CD4-positive, alpha-beta T cell treated with Interleukin-17A for 1 hour (primary cell): Measurements from ENCODE around the gene MED22.
A peak's percentile ranks its signal among the peaks of the same experiment; 100 is the strongest.
"Not testable (repeated sequence)": the region's sequence is repeated elsewhere in the genome, so short reads cannot be mapped to it uniquely, and the experiment has no call there.

Experiments
- DNase-seq: peaks from one replicate; pipeline ENCODE4 v3.0.0-alpha.2; 2020

The MED22 gene

DNA sequence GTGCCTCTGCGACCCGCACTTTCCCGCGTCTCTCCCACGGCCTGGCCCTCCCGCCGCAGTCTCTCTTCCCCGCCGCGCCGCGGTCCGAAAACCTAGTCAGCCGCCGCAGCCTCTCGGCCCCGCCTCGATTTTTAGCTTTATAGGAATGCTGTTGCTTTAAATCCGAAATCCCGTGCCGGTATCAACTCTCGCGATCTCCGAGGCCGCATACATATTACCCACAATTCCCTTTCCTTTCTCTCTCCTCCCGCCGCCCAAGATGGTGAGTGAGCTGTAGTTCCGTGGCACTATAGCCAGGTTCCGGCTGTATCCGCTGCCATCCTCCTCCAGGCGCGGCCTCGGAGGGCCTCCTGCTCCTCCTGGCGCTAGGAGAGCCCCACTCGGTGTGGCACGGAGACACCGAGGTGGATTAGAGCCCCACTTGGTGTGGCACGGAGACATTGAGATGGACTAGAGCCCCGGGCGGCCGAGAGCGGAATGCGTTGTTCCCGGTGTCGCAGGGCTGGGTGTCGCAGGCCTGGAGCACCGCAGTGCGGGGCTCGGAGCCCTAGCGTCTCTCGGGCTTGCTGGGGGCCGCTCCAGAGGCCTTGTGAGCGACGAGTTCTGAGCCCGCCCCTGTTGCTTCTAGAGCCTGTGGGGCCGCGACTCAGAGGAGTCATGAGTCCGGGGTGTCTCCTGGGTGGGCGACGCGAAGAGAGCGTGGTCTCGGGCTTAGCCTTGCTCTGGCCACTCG lies at the start of gene MED22, which contains the start of gene RPL7A:
MED22 (minus strand) TSS at position 147 of the 733 bp plus-strand sequence. CDS start 1,469 bp downstream, outside the sequence.
RPL7A (plus strand) TSS at position 234 of the 733 bp plus-strand sequence; CDS start at position 260, 26 bp downstream.
- DNase-seq: peak; percentile 96

DNA sequence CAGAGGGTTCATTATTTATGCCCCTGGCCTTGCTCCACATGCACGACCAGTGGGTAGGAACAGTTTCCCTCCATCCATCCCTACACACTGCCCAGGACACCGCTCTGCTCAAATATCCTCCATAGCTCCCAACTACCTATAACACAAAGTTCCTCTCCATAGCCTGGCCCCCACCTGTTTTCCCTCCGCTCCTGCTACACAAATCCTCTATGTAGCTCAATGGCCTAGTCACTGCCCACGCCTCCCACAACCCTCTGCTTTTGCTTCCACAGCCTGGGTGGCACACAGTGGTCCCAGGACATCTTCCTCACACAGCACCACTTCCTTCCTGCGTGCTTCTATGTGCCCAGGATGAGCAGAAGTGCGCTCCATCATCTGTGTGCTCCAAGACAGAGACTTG lies 49.4 kb upstream of the MED22 start:
- no peak for DNase-seq

GRCh38 chr9:133396952-133397351 lies 49.0 kb upstream of the MED22 start:
- no peak for DNase-seq

DNA sequence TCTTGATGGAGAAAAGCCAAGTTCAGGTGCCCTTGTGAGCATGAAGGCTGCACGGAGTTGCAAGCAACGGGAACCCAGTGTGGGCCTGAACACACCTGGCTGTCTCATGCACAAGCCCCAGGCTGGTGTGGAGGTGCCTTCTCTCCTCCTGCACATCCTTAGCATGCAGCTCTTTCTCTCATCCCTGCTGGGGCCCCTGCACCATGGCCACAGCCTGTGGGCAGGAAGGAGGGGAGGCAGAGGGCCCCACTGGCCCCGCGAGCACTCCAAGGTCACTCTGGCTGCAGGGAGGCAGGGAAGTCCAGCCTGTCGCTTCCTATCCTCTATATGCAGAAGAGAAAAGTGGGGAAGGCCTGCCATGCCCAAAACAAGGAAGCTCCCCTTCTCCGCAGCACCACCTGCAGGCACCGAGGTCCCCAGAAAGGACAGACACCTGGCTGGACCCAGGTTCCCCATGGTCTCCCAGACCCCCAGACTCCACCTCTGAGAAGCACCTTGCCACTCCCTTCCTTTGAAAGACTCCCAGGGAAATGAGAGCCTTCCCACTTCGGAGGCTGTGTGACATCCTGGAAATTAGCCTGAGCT lies 46.8 kb upstream of the MED22 start:
- DNase-seq: no peak

DNA sequence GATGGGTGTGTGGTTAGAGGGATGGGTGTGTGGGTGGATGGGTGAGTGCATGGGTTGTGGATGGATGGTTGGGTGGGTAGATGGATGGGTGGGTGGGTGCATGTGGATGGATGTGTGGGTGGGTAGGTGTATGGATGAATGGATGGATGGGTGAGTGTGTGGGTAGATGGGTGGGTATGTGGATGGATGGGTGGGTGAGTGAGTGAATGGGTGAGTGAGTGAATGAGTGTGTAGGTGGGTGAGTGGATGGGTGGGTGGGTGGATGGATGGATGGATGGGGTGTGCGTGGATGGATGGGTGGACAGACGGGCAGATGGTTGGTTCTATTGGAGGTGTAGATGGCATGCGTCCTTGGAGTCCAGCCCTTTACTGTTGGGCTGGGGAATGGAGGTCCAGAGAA lies 45.5 kb upstream of the MED22 start:
- no peak for DNase-seq

GRCh38 chr9:133392308-133392707 lies 44.4 kb upstream of the MED22 start:
- DNase-seq: not testable (repeated sequence)

GRCh38 chr9:133391449-133391848 lies 43.5 kb upstream of the MED22 start:
- DNase-seq: not testable (repeated sequence)

DNA sequence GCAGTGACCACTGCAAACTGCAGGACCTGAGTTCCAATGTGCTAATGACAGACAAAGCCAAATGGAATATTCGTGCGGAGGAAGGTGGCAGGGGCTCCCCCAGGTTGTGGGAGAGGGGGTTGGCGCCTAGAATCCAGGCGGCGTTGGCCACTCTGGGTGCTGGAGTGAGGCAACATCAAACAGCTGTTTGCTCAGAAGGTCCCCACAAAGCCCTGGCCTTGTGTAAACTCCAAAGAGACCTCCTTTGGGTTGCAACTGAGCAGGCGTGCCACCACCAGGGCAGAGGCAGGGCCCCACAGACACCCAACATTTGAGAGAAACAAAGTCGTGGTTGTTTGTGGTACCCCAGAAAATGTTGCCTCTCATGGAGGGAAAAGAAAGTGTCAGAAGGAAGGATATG lies 42.8 kb upstream of the MED22 start:
- no peak for DNase-seq

- no peak for DNase-seq
Measured at GRCh38 chr9:133389562-133389961, 41.6 kb upstream of the MED22 start.

- no peak for DNase-seq
Measured at GRCh38 chr9:133389025-133389557, 41.2 kb upstream of the MED22 start.

DNA sequence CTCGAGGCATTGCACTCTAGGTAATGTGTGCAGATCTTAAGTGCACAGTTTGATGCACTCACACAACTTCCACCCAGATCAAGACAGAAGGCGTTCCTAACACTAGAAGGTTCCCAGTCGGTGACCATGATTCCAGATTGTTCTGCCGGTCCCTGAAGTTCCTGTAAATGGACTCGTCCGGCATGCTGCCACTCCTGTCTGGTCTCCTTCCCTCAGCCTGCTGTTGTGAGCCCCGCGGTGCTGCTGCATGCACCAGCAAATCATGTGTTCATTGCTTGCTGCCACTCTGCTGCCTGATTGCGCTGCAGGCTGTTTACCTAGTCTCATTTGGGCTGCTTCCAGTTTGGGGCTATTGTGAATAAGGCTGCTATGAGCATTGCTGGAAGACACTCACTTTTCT lies 39.7 kb upstream of the MED22 start:
- DNase-seq: no peak

DNA sequence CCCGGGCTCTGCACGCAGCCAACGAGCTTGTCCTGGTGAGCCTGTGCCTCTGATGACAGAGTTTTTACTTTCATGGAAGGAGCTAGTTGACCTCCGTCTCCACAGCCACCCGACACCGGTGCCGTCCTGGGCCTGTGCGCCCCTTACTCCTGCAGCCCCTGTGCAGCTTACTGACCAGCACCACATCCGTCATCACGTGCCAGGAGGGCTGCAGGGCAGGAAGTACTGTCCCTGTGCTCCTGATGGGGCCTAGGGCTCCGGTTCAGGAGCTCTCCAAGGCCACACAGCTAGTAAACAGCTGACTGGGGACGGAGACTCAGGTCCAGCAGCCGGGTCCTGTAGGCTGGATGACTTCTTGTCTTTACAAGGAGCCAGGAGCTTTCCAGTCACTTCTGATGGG lies 38.4 kb upstream of the MED22 start:
- DNase-seq: no peak

DNA sequence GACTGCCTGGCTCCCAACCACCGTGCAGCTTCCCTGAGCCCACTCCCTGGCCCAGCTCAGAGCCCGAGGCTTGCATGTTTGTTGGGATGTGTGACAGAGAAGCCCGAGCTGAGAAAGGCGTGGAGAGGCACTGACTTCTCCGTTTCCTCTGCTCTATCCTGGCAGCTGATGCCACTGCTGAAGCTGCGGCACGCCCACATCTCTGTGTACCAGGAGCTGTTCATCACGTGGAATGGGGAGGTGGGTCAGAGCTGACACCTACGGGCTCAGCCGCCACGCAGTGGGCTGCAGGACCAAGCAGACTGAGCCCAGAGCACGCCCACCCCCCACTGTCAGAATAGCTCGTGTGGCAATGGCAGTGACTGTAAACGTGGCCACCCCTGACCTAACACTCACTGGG lies 37.5 kb upstream of the MED22 start:
- no peak for DNase-seq

- DNase-seq: no peak
Measured at GRCh38 chr9:133384736-133385321, 36.9 kb upstream of the MED22 start.

DNA sequence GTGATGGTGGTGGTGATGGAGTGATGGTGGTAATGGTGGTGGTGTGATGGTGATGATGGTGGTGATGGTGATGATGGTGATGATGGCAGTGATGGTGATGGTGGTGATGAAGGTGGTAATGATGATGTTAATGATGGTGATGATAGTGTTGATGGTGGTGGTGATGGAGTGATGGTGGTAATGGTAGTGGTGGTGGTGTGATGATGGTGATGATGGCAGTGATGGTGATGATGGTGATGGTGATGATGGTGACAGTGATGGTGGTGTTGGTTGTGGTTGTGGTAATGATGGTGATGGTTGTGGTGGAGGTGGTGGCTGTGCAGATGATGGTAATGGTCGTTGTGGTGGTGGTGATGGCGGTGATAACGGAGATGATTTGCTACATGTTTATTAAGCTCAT lies 35.5 kb upstream of the MED22 start:
- DNase-seq: no peak

- no peak for DNase-seq
Measured at GRCh38 chr9:133382507-133383141, 34.7 kb upstream of the MED22 start.

DNA sequence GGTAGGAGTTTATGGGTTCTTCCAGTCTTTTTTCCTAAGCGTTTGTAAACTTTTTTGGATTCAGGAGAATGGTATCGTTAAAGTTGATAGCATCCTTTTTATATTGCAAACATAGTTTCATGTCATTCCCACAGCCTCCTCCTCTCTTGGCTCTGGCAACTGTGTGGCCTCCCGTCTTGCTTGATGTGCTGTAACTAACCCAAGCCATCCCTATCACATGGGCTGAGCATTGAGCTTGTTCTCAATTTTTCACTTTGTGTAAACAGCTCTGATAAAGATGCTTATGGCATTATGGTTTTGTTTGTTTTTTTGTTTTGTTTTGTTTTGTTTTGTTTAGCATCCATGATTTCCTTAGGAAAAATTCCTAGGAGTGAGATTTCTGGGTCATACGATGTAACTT lies 32.8 kb upstream of the MED22 start:
- no peak for DNase-seq

DNA sequence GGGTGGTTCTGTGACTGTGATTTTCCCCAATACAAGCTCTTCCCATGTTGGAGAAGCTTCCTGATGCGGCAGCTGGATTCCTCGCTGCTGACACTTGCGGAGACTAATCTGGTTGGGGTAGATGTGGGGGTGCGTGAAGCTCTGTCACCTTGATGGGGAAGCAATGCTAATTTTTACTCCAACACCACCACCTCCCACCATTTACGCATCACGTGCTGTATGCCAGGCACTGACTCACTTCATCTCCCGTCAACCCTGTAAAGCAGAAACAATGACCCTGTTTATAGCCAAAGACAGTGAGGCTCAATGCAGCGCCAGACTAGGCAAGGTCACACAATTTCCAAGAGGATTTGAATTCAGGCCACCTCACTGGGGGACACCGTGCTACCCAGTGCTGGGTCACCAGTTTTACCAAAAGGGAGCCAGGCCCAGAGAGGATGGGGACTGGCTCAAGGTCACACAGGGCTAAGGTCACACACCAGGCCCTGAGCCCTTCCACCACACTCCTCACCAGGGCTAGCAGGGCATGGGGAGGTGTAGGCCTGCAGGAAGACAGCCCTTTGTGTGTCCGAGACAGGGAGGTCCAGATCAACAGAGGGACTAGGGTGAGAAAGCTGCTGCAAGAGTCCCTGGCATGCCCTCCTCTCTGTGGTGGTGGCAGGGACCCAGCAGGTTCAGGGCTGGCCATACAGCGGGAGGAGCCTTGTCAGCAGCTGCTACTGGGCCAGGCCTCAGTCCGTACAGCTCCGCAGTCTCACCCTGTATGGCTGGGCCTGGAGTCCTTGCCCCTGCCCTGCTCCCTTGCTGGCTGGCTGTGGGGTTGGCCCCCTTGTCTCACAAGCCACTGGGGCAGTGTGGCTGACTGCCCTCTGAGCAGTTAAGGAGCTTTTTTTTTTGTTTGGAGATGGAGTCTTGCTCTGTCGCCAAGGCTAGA lies 31.5 kb upstream of the MED22 start:
- DNase-seq: no peak

- no peak for DNase-seq
Measured at GRCh38 chr9:133378408-133378962, 30.6 kb upstream of the MED22 start.

DNA sequence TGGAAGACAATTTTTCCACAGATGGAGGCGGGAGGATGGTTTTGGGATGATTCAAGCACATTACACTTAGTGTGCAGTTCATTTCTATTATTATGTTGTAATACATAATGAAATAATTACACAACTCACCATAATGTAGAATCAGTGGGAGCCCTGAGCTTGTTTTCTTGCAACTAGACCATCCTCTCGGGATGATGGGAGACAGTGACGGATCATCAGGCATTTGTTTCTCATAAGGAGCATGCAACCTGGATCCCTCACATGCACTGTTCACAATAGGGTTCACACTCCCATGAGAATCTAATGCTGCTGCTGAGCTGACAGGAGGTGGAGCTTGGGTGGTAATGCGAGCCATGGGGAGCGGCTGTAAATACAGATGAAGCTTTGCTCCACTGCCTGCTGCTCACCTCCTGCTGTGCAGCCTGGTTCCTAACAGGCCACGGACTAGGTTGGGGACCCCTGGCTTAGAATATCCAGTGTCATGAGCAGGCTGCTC lies 29.8 kb upstream of the MED22 start:
- DNase-seq: no peak

GRCh38 chr9:133377280-133377679 lies 29.3 kb upstream of the MED22 start:
- DNase-seq: not testable (repeated sequence)
